GM12801 (cell line): Measurements from ENCODE around the gene GAK.

ENCODE experiments used
- CTCF ChIP-seq: IDR thresholded peaks from one replicate; pipeline ENCODE4 v1.5.1; 2011; ENCODE audit warnings: control low read depth; ENCODE audit not compliant: insufficient read length; ENCODE audit errors: extremely low read depth

Gene GAK

GRCh38 chr4:970854-971520, 38.9 kb upstream of the GAK start:
- TF ChIP-seq CTCF = no peak

- no peak for TF ChIP-seq CTCF
Measured at GRCh38 chr4:970046-970745, 38.1 kb upstream of the GAK start.

GRCh38 chr4:968621-969394, 36.7 kb upstream of the GAK start:
- TF ChIP-seq CTCF = no peak

GRCh38 chr4:968221-968620, 36.1 kb upstream of the GAK start:
- no peak for TF ChIP-seq CTCF

GRCh38 chr4:967113-968104, 35.3 kb upstream of the GAK start:
- TF ChIP-seq CTCF = no peak

GRCh38 chr4:966266-967112, 34.4 kb upstream of the GAK start:
- no peak for TF ChIP-seq CTCF
